HG03103 (cell line): ENCODE measurements around the gene TCP11L2.

ENCODE experiments used
- ATAC-seq: cut with Tn5 transposase; IDR thresholded peaks from one replicate; pipeline ENCODE4 v1.9.1; 2021; ENCODE audit warnings: low read depth; ENCODE audit not compliant: unreplicated experiment

Gene TCP11L2

DNA sequence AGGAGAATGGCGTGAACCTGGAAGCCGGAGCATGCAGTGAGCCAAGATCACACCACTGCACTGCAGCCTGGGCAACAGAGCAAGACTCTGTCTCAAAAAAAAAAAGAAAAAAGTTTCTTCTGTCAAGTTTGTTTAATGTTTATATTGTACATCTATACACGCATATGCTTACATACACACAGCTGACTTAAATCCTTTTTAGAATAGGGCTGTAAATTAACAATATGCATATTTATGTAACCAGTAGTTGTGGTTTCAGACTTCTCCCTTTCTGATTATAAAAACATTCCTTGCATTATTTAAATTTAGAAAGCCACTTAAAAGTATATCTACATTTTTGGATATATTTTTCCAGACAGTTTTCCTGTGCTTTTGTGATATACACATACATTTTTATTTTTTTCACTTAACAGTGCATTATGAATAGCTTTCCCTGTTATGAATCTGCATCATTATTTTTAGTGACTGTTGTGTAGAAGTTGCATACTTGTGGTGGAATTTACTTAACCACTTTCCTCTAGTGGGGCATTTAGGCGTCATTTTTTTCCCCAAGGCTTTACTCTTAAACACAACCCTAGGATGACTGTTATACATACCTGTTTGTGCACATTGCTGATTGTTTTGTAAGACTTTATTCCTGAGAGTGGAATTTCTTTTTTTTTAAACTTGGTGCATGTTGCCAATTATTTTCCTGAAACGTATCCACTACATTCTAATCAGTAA, 84.4 kb downstream of the TCP11L2 start:
- no peak for ATAC-seq

DNA sequence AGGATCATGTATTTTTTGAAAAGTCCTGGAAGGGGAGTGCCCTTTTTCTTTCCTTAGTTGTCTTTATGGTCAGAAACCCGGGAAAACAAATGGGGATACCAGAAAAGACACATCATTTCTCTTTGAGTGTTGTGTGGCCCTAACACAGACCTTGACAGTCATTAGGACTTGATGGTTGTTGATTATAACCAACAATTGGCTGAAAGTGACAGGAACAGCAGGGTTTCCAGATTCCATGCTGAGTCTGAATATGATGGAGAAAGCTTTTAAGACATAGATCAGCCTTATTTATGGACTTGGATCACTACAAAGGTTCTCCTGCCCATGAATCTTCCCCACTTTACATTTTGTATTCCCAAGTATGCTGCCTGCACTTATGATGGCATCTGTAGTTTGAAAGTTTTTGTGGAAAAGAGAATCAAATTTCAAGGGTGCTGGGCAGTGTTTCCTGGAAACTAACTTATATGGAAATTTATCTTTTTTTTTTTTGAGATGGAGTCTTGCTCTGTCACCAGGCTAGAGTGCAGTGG, 85.4 kb downstream of the TCP11L2 start:
- ATAC-seq, result no peak

DNA sequence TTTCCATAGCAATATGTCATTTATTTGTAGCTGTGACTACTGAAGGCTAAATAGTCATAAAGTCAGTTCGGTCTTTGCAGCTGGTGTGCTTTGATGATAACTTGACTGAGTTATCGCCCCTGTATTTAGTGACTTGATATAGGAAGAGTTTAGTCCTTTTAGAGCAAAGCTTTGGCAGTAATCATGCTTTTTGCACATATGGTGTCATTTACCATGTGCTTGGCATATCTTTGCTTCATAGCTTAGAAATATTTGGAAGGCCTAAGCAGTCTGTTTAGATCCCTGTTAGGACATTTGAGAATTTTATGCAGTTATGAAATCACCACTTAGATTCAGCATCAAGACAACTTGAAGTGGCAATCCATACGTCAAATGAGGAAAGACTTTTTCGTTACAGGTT, 86.6 kb downstream of the TCP11L2 start:
- no peak for ATAC-seq

DNA sequence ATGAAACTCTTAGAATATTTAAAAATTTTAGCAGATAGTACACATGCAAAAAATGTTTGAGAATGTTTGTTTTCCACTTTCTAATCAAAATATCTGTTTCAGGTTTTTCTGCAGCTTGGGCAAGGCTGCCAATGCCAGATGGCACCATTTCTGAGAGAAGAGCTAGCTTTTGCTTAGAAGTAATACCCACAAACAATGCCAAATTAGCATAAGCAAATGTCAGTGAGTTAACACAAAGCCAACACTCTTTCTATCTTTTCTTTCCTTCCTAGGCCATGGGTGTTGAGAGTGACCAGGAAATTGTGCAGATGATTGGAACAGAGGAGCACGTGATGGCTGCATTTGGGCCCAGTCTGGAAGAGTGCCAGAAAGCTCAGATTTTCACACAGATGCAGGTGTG, 90.2 kb downstream of the TCP11L2 start:
- ATAC-seq, result no peak
